ENCODE results near the gene ATXN7L3.

ATXN7L3 gene

DNA sequence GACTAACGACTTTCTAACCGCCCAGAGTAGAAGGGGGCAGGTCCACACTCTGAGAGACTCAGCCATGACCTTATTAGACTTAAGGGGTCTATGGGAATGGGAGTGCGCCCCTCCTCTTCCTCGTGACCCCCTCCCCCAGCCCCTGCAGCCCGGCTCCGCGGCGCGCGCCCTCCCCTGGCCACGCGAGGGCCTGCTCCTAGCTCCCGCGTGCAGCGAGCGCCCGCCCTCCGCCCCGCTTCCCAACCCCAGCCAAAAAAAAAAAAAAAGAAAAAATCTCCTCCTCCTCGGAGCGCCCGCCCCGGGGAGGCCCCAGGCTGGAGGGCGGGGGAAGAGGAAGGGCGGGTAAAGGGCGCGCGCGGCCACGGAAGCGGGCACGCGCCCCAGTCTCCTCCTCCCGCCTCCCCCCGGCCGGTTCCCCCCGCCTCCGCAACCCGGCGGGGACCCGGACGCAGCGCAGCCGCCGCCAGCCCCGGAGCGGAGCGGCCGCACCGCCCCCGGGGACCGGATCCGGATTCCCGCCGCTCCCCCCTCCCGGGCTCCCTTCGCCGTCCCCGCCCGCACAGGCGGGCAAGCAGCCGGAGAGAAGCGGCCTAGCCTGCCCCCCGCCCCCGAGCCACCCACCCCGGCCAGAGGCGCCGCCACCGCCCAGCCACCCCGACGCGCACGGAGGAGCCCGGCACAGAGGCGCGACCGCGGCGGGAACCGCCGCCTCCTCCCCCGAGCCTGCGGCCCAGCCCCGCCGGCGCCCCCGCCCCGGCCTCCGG is 18.8 kb upstream of the ATXN7L3 start:
- peak; percentile 87 for DNase-seq (ENCODE audit: low spot score)

DNA sequence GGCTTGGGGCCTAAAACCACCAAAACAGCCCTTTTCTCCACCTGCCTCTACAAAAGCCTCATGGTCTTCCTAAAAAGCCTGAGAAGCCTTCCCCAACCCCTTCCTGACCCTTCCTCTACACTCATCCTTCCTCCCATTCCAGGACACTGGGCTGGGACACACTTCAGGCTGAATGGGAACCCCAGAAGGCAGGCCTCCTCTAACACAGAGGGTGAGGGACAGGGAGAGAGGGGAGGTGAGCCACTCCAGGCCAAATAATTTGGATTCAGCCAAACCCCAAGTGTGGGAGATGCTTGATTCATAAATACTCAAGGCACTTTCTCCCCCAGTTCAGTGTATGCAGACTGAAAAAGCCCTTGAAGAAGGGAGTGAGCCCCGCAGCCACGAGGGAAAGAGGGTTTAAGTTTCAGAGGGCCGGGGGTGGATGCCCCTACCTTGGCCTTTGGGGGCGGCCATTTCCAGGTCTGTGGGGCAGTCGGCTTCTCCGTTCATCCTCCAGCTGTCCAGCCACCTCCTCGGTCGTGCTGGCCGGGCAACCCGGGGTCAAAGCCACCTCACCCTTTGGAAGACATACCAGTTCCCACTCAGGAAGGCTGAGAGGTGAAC is 18.2 kb upstream of the ATXN7L3 start:
- no peak for DNase-seq (ENCODE audit: low spot score)

- DNase-seq (ENCODE audit: low spot score) = no peak
Measured at GRCh38 chr17:44216694-44217093, 17.0 kb upstream of the ATXN7L3 start.

DNA sequence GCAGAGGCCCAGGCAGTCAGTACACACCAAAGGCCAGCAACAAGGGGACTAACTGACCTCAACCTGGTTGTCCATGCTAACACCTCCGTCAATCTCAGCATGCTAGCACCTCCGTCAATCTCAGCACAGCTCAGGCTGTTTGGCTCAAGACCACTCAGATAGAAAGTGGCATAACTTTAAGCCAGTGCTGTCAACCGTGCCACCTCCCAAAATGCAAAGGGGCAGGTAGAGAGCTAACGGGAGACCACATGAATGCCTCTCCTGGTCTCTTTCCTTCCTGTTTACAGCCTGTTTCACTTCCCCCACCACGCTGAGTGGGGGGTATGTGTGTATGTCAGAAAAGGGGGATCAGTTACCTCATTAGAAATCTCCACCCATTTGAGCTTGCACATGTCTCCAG is 16.5 kb upstream of the ATXN7L3 start:
- no peak for DNase-seq (ENCODE audit: low spot score)

GRCh38 chr17:44214896-44215295 is 15.2 kb upstream of the ATXN7L3 start:
- DNase-seq (ENCODE audit: low spot score) = no peak

GRCh38 chr17:44214230-44214494 is 14.5 kb upstream of the ATXN7L3 start:
- no peak for DNase-seq (ENCODE audit: low spot score)

DNA sequence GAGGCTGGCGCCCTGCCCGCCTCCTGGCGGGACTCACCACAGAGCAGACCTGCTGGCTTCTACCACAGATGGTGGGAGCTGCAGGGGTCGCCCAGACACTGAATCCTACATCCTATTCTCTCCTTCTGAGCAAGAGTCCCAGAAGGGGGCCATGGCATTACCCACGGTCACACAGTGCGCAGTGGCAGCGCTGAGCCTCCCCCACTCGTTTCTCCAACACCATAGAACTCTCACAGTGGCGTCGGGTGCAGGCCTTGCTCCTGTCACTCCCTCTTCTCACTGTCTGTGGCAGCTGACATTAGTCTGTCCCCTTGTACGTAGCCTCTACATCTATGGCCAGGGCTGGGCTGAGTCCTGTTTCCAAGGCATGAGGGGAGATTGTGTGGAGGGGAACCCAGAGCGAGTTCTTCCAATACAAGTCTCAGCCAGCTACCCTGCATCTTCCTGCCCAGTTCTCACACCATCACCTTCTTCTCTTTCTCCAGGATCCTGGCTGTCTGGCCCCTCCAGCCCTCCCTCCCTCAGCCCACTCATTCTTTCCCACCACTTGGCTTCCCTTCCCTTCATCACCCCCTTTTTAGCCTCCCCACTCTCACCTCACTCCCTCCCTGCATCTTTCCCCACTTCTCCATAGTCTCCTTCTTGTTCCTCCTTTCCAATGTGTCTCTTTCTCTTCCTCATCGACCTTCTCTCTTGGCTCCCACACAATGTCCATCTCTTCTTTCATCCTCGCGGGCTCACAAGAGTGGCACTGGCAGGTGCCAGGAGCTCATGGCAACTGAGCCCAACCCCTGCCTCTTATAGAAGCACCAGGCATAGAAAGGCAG is 13.9 kb upstream of the ATXN7L3 start:
- no peak for DNase-seq (ENCODE audit: low spot score)

DNA sequence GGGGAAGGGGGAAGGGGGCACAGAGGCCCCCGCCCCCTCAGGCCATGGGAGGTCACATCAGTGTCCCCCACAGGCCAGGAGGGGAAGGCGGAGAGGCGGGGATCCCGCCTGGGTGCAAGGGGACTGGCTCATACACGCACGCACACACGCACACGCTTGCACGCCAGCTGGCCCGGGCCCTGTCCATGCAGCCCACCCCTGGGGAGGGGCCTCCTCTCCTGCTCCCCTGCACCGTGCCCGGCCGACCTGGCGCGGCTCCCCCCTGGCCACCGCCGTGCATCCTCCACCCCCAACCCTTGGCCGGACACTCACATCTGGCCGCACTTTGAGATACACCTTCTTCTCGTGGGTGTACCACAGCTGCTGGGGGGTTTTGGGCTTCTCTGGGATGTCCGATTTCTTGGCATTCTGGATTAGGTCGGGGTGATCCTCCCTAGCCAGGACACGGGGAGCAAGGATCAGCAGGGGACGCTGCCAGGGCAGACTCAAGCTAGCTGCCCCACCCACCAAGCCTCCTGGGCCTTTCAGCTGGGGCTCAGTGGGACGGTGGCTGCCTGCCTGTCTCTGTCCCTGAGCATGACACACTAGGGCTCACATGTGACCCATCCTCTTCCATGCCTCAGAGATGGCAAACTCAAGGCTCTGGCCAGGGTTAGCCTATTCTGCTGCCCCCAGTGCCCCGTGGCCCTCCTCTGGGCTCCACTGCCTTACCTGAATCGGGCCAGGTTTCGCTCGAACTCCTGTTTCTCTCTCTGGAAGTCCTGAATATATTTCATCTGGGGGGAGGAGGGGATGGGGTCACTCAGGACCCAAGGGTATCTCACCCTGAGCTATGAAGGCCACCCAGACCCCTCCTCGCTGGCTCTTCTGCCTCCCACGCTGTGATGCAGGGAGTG is 13.1 kb upstream of the ATXN7L3 start:
- no peak for DNase-seq (ENCODE audit: low spot score)

DNA sequence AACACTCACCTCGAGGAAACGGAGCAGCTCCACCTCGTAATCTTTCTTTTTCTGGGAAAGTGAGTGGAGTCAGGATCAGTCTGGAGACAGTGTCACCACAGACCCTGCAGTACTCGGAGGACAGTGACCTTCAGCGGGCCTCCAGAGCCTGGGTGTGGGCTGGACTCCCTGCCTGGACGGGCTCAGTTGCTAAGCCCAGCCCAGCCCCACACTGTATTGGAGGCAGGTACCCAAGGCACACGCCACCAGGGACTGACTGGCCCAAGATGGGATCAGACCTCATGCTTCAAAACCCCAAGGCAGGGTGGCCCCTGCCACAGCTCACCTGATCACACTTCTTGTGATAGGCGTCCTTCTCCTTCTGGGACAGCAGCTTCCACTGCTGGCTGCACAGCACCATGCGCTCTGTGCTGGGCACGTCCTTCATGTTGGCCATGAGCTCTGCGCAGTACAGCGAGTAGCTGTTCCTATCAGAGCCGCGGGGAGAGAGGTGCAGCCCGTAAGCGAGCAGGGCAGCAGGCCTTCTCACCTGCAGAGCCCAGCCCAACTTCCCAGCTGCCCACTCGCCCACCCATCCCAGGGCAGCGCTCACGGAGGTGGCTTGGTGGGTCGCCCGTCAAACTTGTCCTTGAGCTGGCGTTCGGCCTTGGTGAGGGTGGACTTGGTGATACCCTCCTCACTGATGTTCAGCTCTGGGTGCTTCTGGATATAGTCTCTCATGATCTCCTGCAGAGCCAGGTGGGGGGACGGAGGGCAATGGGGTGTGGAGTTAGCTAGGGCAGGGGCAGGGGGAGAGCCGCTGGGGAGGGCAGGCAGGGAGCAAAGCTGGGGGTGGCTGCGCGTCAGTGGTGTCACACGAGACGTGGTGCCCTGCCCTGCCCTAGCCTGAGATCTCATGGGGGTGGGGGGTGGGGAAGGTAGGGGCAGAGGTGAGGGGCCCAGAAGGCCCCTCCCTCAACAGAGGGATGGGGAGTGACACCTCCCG is 11.9 kb upstream of the ATXN7L3 start:
- DNase-seq (ENCODE audit: low spot score) = no peak

DNA sequence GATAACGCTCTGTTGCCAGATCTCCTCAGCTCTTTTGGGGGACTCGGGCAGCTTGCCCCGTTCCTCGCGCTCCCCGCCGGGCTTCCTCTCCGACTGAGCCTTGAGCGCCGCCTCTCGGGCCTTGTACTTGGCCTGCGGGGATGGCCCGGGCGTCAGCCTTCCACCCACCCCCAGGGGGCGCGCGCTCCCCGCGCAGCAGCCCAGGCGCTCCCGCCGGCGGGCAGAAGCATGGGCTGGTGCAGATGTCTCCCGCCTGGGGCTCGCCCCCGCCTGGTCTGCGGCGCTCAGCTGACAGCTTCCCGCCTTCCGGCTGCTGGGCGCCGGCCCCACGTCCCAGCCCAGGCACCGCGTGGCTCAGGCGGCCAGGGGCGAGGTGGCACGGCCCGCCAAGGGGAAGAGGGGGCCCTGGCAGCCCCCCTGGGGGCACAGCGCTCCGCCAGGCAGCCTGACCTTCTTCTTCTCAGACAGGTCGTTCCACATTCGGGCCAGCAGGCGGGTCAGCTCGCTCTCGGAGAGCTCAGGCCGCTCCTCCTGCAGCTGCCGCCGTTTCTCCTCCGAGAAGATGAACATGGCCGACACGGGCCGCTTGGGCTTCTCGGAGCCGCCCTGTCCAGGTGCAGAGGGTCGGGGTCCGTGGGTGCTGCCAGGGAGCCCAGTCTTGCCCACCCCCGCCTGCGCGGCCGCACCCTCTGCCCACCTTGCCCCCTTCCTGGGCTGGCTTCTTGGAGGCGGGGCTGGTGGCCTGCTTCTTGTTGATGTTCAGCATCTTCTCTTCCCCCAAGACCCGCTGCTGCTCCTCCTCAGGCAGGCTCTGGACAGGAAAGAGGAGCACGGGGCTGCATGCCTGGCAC is 10.9 kb upstream of the ATXN7L3 start:
- DNase-seq (ENCODE audit: low spot score) = peak; percentile 94

DNA sequence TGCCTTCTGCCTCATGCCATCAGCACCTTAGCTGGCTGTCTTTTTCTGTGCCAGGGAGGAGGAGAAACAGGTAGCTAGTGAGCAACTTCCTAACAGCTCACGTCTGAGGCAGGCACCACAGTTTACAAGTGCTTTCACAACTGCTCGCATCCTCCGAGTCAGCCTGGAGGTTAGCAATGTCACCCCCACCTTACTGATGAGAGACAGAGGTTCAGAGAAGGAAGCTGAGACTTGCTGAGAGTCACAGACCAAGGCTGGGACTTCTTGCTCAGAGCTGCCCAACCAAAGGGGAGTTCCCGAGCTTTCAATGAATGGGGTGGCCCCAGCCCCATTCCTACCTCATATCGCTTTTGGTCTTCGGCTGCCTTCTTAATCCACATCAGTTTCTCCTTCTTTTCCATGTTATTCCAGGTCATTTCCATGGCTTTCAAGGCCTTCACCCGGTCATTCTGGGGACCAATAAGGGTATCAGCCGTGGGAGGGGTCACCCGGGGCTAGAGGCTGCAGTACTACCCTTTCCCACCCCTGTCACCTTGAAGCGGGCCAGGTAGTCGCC is 10.2 kb upstream of the ATXN7L3 start:
- no peak for DNase-seq (ENCODE audit: low spot score)

GRCh38 chr17:44207743-44208142 is 8.1 kb upstream of the ATXN7L3 start:
- no peak for DNase-seq (ENCODE audit: low spot score)

GRCh38 chr17:44207319-44207718 is 7.6 kb upstream of the ATXN7L3 start:
- no peak for DNase-seq (ENCODE audit: low spot score)

GRCh38 chr17:44206825-44207155 is 7.1 kb upstream of the ATXN7L3 start:
- no peak for DNase-seq (ENCODE audit: low spot score)

- DNase-seq (ENCODE audit: low spot score) = no peak
Measured at GRCh38 chr17:44205962-44206824, 6.5 kb upstream of the ATXN7L3 start.

DNA sequence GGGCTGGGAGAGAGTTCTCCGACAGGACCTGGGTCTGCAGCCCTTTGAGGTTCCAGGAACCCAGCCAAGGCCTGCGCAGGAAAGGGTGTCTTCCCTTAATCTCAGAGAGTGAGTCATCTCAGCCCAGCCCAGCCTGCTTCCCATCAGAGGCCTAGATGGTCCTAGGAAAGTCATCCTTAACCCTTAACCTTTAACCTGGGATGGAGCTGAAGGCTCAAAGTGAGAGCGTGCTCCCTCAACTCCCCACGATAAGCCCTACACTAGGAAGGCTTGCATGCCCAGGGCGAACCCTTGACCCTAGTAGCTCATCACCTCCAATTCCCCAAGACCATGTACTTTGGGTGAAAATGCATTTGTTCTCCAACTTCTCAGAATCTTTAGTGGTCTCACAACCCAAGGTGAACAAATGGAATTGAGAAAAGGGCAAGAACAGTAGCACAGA is 4.8 kb upstream of the ATXN7L3 start:
- DNase-seq (ENCODE audit: low spot score) = peak; percentile 57

DNA sequence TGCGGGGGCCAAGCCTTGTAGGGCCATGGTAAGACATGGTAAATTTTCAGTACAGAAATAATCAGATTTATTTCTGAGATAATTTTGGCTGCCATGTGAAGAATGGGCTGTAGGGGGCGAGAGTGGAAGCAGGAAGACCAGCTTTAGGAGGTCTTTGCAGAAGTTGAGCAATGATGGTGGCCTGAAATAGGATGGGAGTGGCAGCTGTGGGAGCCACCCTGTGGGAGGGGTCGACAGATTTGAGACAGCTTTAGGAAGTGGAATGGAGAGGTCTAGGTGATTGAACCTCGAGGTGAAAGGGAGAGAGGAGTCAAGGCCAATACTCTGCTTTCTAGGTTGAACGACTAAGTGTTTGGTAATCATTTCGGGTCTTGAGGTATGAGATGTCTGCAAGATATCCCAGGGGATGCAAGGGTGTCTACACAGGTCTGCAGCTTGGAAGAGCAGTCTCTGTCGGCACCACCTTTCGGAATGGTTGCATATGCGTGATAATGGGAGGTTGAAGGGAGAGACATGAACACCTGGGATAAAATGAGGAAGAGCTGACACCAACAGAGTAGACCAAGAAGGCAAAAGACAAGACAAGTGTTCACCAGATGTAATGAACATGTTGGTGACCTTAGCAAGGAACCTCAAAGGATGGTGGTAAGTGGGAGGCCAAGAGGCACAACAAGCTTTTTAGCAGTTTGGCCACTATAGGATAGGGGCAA is 4.2 kb upstream of the ATXN7L3 start:
- peak; percentile 61 for DNase-seq (ENCODE audit: low spot score)

DNA sequence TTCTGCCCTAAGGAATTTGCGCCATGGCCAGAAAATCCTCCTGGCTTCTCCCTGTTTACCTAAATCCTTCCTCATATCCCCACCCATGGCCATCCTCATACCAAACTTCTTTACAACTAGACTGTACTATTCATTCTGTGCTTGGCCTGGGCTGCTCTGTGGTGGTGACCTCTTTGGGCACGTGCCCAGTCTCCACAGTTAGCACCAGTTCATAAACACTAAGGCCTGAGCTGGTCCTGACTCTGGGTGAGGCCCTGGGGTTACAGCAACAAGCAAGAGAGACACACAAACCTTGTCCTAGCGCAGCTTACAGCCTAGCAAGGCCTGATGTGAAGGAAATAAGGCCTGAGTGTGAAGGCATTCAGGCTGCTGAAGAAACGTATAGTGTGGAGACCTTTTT is 3.1 kb upstream of the ATXN7L3 start:
- DNase-seq (ENCODE audit: low spot score) = no peak

Data from hepatic stellate cell (primary cell).